PFSK-1 (cell line): ENCODE measurements around the gene CEACAM6.

Experiments
- FOXP2 ChIP-seq: optimal IDR thresholded peaks from 2 replicates; pipeline ENCODE3; 2011; ENCODE audit warnings: borderline replicate concordance, control low read depth, inconsistent platforms; ENCODE audit not compliant: insufficient read depth; ENCODE audit errors: extremely low read length, extremely low read depth
- POLR2AphosphoS5 ChIP-seq: IDR thresholded peaks from 2 replicates; pipeline ENCODE4 v1.6.1; 2012; ENCODE audit warnings: low read depth, mild to moderate bottlenecking, control low read depth, low read length, moderate library complexity
- REST ChIP-seq, 2 experiments: IDR thresholded peaks; 2 replicates each; pipeline versions ENCODE4 v1.6.1 to v1.8.0; 2011 to 2012; ENCODE audit warnings: low read depth in 2 of 2, low read length in 2 of 2, control low read depth in 1 of 2, inconsistent platforms in 1 of 2, mild to moderate bottlenecking in 1 of 2, moderate library complexity in 1 of 2; ENCODE audit not compliant: insufficient read depth in 1 of 2
- SIN3A ChIP-seq: IDR thresholded peaks from 2 replicates; pipeline ENCODE4 v1.6.1; 2012; ENCODE audit warnings: mild to moderate bottlenecking, low read length, moderate library complexity, borderline replicate concordance; ENCODE audit not compliant: insufficient read depth
- TAF1 ChIP-seq: IDR thresholded peaks from 2 replicates; pipeline ENCODE4 v1.6.1; 2012; ENCODE audit warnings: low read length, control low read depth, borderline replicate concordance; ENCODE audit not compliant: insufficient read depth

The CEACAM6 gene

GRCh38 chr19:41796362-41796761, 41.0 kb downstream of the CEACAM6 start, which contains the start of gene CEACAM3:
Gene CEACAM3 (plus strand): TSS chr19:41796587. CDS start chr19:41796678, 91 bp downstream.
- no peak for TF ChIP-seq TAF1
- TF ChIP-seq REST (IDR thresholded peaks at IDR 0.05; ENCODE audit: insufficient read depth in 1 of 2, low read depth in 2 of 2, low read length in 2 of 2), result no peak
- TF ChIP-seq SIN3A, result no peak
- no peak for TF ChIP-seq FOXP2
- no peak for TF ChIP-seq POLR2AphosphoS5

DNA sequence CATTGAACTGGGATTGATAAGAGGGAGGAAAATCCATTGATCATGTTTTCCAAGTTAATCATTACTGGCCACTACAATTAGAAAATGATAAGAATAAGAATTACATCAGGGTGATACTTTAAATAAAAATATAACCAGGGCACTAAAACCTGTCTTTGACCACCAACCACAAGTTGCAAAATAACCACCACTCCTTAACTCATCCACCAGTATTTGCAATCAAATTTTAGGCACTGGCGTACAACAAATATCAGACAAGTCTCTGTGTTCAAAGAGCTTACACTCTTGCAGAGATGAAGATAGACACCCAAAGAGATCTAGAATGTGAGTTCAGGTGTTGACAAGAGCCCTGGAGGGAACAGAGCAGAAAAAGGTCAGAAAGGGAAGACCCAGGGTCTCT, 41.6 kb downstream of the CEACAM6 start:
- TF ChIP-seq POLR2AphosphoS5 (no peak), FOXP2 (no peak), TAF1 (no peak)

DNA sequence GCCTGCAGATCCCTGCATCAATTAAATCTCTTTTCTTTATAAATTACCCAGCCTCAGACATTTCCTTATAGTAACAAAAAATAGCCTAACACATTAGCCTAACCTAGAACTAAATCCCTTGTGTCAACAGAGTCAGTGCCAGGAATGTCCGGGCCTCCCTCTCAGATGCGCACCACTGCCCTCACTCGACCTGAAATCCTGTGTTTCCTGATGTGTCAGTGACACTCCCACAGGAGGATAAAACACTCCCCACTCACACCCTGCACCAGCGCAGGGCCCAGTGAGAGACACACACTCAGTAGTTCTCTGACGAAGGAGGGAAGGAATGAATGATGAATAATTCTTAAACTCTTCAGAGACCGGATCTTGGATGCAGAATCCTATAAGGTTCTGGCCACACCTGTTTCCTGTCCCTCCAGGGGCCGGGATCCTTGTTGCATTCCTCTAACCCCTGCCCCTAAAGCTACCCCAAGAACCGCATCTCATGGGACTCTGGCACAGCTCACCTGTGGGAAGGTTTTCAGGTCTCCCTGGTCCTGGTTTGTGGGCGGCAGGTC, 44.2 kb downstream of the CEACAM6 start:
- TF ChIP-seq FOXP2, result no peak
- no peak for TF ChIP-seq REST (IDR thresholded peaks at IDR 0.05; ENCODE audit: insufficient read depth in 1 of 2, low read depth in 2 of 2, low read length in 2 of 2)
- no peak for TF ChIP-seq POLR2AphosphoS5
- no peak for TF ChIP-seq SIN3A
- TF ChIP-seq TAF1, result no peak

- TF ChIP-seq REST (IDR thresholded peaks at IDR 0.05; ENCODE audit: insufficient read depth in 1 of 2, low read depth in 2 of 2, low read length in 2 of 2), result no peak
- no peak for TF ChIP-seq TAF1
- TF ChIP-seq SIN3A, result no peak
- no peak for TF ChIP-seq POLR2AphosphoS5
- no peak for TF ChIP-seq FOXP2
Observed at GRCh38 chr19:41801031-41801430, 45.7 kb downstream of the CEACAM6 start.

DNA sequence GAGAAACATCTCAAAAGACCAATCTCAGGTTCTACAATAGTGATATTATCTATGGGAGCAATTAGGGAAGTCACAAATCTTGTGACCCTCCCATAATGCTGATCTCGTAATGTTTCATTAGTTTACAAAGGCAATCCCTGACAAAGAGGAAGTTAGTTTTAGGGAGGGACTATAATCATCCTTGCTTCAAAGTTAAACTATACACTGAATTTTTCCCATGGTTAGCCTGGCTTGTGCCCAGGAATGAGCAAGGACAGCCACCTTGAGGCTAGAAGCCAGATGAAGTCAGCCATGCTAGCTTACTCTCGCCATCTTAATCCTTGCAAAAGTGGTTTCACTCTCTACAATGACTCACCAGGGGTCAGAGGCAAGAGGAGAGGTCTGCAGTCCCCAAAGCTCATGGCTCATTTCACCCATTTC, 46.5 kb downstream of the CEACAM6 start:
- TF ChIP-seq TAF1, result no peak
- no peak for TF ChIP-seq FOXP2
- TF ChIP-seq REST (IDR thresholded peaks at IDR 0.05; ENCODE audit: insufficient read depth in 1 of 2, low read depth in 2 of 2, low read length in 2 of 2), result no peak
